Inflammatory macrophage (primary cell): ENCODE results near the gene ELMO1.
A peak's percentile ranks its signal among the peaks of the same experiment; 100 is the strongest.
"Not testable (repeated sequence)": the region's sequence is repeated elsewhere in the genome, so short reads cannot be mapped to it uniquely, and the experiment has no call there.

Experiments
- DNase-seq, 2 donors: peaks; one replicate each; pipeline ENCODE4 v3.0.0-alpha.2; 2020 to 2022

Gene ELMO1

GRCh38 chr7:37007691-37008090 lies 441.0 kb downstream of the ELMO1 start:
- DNase-seq, result no peak

GRCh38 chr7:37007268-37007667 lies 441.4 kb downstream of the ELMO1 start:
- no peak for DNase-seq

GRCh38 chr7:37006764-37007163 lies 441.9 kb downstream of the ELMO1 start:
- DNase-seq, result no peak

GRCh38 chr7:37000511-37000910 lies 448.2 kb downstream of the ELMO1 start:
- no peak for DNase-seq

- no peak for DNase-seq
These were observed 448.8 kb downstream of the ELMO1 start for GRCh38 chr7:36999626-37000485.

- DNase-seq, result no peak
These were observed 452.9 kb downstream of the ELMO1 start for GRCh38 chr7:36995776-36996175.

- DNase-seq, result no peak
These were observed 454.1 kb downstream of the ELMO1 start for GRCh38 chr7:36994456-36995112.

GRCh38 chr7:36986948-36987724 lies 461.5 kb downstream of the ELMO1 start:
- DNase-seq, result peak; percentile 36 to 42

GRCh38 chr7:36986511-36986933 lies 462.1 kb downstream of the ELMO1 start:
- DNase-seq, result no peak

GRCh38 chr7:36985866-36986400 lies 462.7 kb downstream of the ELMO1 start:
- DNase-seq, result no peak

- DNase-seq, result no peak
These were observed 463.3 kb downstream of the ELMO1 start for GRCh38 chr7:36985316-36985715.

- peak; percentile 31 to 63 for DNase-seq
These were observed 463.9 kb downstream of the ELMO1 start for GRCh38 chr7:36984710-36985312.

GRCh38 chr7:36984041-36984521 lies 464.6 kb downstream of the ELMO1 start:
- no peak for DNase-seq

- DNase-seq, result no peak
These were observed 465.9 kb downstream of the ELMO1 start for GRCh38 chr7:36982766-36983165.

GRCh38 chr7:36979810-36980248 lies 468.8 kb downstream of the ELMO1 start:
- DNase-seq, result no peak

GRCh38 chr7:36978461-36978860 lies 470.2 kb downstream of the ELMO1 start:
- DNase-seq, result no peak

- no peak for DNase-seq
These were observed 470.8 kb downstream of the ELMO1 start for GRCh38 chr7:36977878-36978277.

- DNase-seq, result not testable (repeated sequence)
These were observed 475.1 kb downstream of the ELMO1 start for GRCh38 chr7:36973534-36973933.

GRCh38 chr7:36972140-36972518 lies 476.5 kb downstream of the ELMO1 start:
- peak; percentile 50 to 61 for DNase-seq

GRCh38 chr7:36971515-36972139 lies 477.0 kb downstream of the ELMO1 start:
- no peak for DNase-seq
